ENCODE measurements around the gene AANAT.

Gene AANAT

DNA sequence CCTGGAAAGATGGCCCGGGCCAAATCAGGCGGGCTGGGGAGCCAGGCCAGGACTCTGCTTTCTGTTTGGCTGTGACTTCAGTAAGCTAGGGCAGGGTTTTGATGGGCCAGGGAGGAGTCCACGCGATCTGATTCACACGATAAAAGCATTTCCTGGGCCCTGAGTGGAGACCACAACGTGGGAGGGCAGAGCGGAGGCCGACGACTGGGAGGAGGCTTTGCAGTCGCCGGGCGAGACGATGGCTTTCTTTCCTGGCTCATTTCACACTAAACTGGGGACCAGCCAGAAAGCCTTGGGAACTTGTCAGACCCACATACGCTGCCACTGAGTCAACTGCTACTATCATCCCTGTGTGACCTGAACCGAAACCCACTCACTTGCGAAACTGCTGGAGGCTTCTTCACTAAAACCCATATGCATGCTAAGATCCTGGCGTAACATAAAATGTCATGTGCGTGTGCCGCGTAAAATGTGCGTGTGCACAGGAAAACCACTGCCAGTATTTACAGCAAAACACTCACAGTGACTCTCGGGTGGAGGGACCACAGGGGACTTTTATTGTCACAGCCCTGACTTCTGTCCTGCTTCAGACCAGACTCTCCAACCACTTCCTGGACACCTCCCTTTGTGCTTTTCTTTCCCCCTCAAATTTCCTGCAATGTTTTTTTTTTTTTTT is 48.0 kb downstream of the AANAT start:
- H3K9me3 ChIP-seq (replicated peaks in 1 of 11): no peaks in the 10 kb centered on the region
- peaks cover 60 to 96% (median 86%) of the 10 kb centered on the region in 10 experiments for H3K4me1 ChIP-seq
- H3K27ac ChIP-seq: peak overlapping the region; percentile 81 to 91 (median 88)
- H3K27me3 ChIP-seq: peaks cover 0 to 2% (median 0%) of the 10 kb centered on the region in 11 experiments; a peak in 1 of 22 replicates
- H3K36me3 ChIP-seq: no peaks in the 10 kb centered on the region
- peak overlapping the region; percentile 65 to 88 (median 80) for H3K4me2 ChIP-seq
- H4K20me1 ChIP-seq: no peaks in the 10 kb centered on the region
- peak; percentile 60 to 97 (median 90); a peak in 20 of 22 replicates for TF ChIP-seq Cebpa-rat (IDR thresholded peaks at IDR 0.05)
- H3K9ac ChIP-seq: peak overlapping the region; percentile 68 to 84 (median 79)
- peak overlapping the region in 7 of 10 experiments; percentile 3 to 47 (median 18); a peak in 8 of 20 replicates for H3K4me3 ChIP-seq

DNA sequence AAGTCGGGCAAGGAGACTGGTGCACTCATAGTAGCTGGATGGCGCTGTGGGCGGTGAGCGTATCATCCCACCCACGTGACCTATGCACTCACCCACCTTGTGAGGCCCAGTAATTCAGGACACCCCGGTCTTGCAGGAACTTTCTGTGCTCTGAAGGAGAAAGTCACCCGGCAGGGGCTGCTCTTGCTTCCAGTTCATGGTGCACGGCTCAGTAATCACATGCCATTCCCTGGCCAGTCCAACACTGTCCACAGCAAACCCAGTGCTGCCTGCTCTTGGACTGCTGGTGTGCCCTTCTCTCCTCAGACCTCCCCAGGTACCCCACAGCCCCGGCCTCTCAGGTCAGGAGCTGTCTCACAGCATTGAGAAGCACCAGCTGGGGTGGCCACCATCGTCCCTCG is 50.2 kb downstream of the AANAT start:
- H3K27ac ChIP-seq: peak overlapping the region in 5 of 11 experiments; percentile 24 to 91 (median 41); a peak in 3 of 22 replicates
- no peak for TF ChIP-seq Cebpa-rat (IDR thresholded peaks at IDR 0.05)
- H3K4me1 ChIP-seq: peaks cover 55 to 97% (median 82%) of the 10 kb centered on the region in 10 experiments
- no peak overlapping the region for H3K4me3 ChIP-seq
- peak overlapping the region; percentile 42 to 88 (median 61) for H3K4me2 ChIP-seq
- H3K9me3 ChIP-seq (replicated peaks in 1 of 11): no peaks in the 10 kb centered on the region
- no peaks in the 10 kb centered on the region for H4K20me1 ChIP-seq
- H3K9ac ChIP-seq: no peak overlapping the region
- no peaks in the 10 kb centered on the region for H3K36me3 ChIP-seq
- peaks cover 0 to 4% (median 0%) of the 10 kb centered on the region in 11 experiments; a peak in 1 of 22 replicates for H3K27me3 ChIP-seq

DNA sequence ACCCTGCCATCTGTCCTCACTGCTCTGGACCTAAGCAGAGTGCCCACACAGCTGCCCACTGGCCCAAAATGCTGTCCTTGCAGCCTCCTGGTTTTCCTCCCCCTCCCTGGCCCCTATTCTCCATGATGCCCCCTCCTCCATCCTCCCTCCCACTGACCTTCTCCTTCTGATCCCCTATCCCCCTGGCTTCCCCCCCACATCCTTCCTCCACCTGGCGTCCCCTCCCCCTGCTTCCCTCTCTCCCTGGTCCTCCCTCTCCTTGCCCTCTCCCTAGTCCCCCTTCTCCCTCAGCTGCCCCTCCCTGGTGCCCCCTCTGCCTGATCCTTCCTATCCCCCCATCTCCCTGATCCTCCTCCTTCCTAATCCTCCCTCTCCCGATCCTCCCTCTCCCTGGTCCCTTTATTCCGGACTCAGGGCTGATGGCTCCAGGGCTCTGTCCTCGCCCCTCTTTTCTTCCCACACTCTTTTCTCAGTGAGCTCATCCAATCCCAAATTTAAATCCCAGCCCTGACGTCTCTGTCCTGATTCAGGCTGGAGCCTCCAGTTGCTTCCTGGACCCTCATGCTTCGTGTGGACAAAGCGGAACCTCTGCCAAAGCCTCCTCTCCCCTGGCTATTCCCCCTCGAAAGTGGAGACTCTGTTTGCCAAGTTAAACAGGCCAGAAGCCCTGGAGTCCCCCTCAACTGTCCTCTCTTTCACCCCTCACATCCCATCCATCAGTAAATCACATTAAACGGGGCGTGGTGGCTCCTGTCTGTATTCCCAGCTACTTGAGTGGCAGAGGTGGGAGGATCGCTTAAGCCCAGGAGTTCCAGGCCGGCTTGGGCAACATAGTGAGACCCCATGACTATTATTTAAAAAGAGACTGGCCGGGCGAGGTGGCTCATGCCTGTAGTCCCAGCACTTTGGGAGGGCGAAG is 51.9 kb downstream of the AANAT start:
- no peaks in the 10 kb centered on the region for H3K9me3 ChIP-seq (replicated peaks in 1 of 11)
- H3K36me3 ChIP-seq: no peaks in the 10 kb centered on the region
- H3K4me2 ChIP-seq: peak overlapping the region in 8 of 11 experiments; percentile 3 to 88 (median 60); a peak in 11 of 22 replicates
- H3K27me3 ChIP-seq: peaks cover 0 to 10% (median 0%) of the 10 kb centered on the region in 11 experiments; a peak in 3 of 22 replicates
- TF ChIP-seq Cebpa-rat (IDR thresholded peaks at IDR 0.05): no peak
- H3K4me1 ChIP-seq: peaks cover 45 to 97% (median 77%) of the 10 kb centered on the region in 10 experiments
- no peak overlapping the region for H3K4me3 ChIP-seq
- peak overlapping the region in 3 of 11 experiments; percentile 25 to 43 (median 39); a peak in 2 of 22 replicates for H3K9ac ChIP-seq
- H4K20me1 ChIP-seq: no peaks in the 10 kb centered on the region
- peak overlapping the region in 4 of 11 experiments; percentile 21 to 40 (median 26); a peak in 6 of 22 replicates for H3K27ac ChIP-seq
